Measurements from ENCODE around the gene ACOX3. TPM values are rescaled to one million over a fixed set of nuclear protein-coding genes. Genes with fewer than 3 reads are reported as not detected.
A peak's percentile ranks its signal among the peaks of the same experiment; 100 is the strongest.

ACOX3 gene
- total and polyA plus RNA-seq, 9 of the 15 experiments (the other 6 are each of a cell fraction or from before 2014, with no cell fraction given): 0.68 to 7.3 (median 3.7) TPM

GRCh38 chr4:8353912-8354453 is 86.5 kb downstream of the ACOX3 start:
- in situ Hi-C loops (cut with MboI) (no loop called here), intact Hi-C loops (cut with micrococcal nuclease) (no loop called here)
- BruUV-seq (replicated peaks): no TSS peak
- no peak overlapping the region for H3K4me3 ChIP-seq
- no peak overlapping the region for H2AFZ ChIP-seq (ENCODE audit: low read depth, low read length)
- H3K9me1 ChIP-seq (ENCODE audit: control insufficient read depth, insufficient read depth, low read length): no peaks in the 10 kb centered on the region
- ATAC-seq: no peak
- 2% methylated on average over 12 of the region's 12 CpGs for WGBS (ENCODE audit: insufficient coverage, low coverage, missing lambda C conversion rate)
- ChIA-PET POLR2A (interaction anchor here (0.6 kb wide), 1 partner anchor 14 kb away, joined by 3 read pairs; no protein-coding TSS in a partner anchor), CTCF (ENCODE audit: low intra/inter-chr PET ratio) (no interaction called here)
- no peaks in the 10 kb centered on the region; the same call in 1 of the 2 replicates for H4K20me1 ChIP-seq (replicated peaks; ENCODE audit: control insufficient read depth, insufficient read depth, low read length)
- TF ChIP-seq ZNF561 (CRISPR knock-in tag; conservative IDR thresholded peaks at IDR 0.05) (no peak), NCOA2 (IDR thresholded peaks at IDR 0.05; ENCODE audit: partially characterized antibody in 2 of 2) (no peak), HNRNPL (IDR thresholded peaks at IDR 0.05; ENCODE audit: low read depth, low read length) (no peak), RAD51 (IDR thresholded peaks at IDR 0.05; ENCODE audit: borderline replicate concordance, low read depth) (no peak), ATF1 (CRISPR knock-in tag; IDR thresholded peaks at IDR 0.05) (no peak), ATF1 (tag; IDR thresholded peaks at IDR 0.05) (no peak), RBM17 (IDR thresholded peaks at IDR 0.05; ENCODE audit: borderline replicate concordance, low read depth, low read length) (no peak), TFAP4 (CRISPR knock-in tag; IDR thresholded peaks at IDR 0.05; ENCODE audit: borderline replicate concordance) (peak; percentile 33; the same call in 1 of the 2 replicates), FOSL1 (tag; conservative IDR thresholded peaks at IDR 0.05) (0 out of 2 replicates have a peak, but pooled peaks have one; percentile 12), SETDB1 (IDR thresholded peaks at IDR 0.05; ENCODE audit: low read length) (no peak), JUND (IDR thresholded peaks at IDR 0.05; ENCODE audit: borderline replicate concordance, low read depth, low read length) (no peak), JUND (tag; IDR thresholded peaks at IDR 0.05; ENCODE audit: borderline replicate concordance, low read depth, low read length) (no peak), HES1 (IDR thresholded peaks at IDR 0.05; ENCODE audit: low read depth) (no peak)
- no peak overlapping the region for H3K27ac ChIP-seq (ENCODE audit: extremely low read depth, low read depth, low read length)
- no peak overlapping the region for H3K9ac ChIP-seq (ENCODE audit: insufficient read depth in 1 of 2, low read depth in 2 of 2, low read length in 2 of 2)
- no peak for FAIRE-seq
- H3K4me1 ChIP-seq (replicated peaks in 1 of 2; ENCODE audit: control insufficient read depth in 2 of 2, insufficient read depth in 2 of 2, low read length in 2 of 2): peaks cover 0 to 3% of the 10 kb centered on the region in 2 experiments; a peak in 1 of 5 replicates
- H3K9me3 ChIP-seq (replicated peaks; ENCODE audit: control insufficient read depth, insufficient read depth, low read depth, low read length): no peaks in the 10 kb centered on the region
- peaks cover 6 to 53% of the 10 kb centered on the region in 2 experiments; a peak in 4 of 5 replicates for H3K27me3 ChIP-seq (ENCODE audit: control insufficient read depth in 2 of 2, insufficient read depth in 2 of 2, low read length in 2 of 2)
- H3K79me2 ChIP-seq (ENCODE audit: control insufficient read depth, insufficient read depth, low read length): no peaks in the 10 kb centered on the region
- H3K4me2 ChIP-seq (ENCODE audit: insufficient read depth, low read length): no peak overlapping the region
- H3K36me3 ChIP-seq (ENCODE audit: control insufficient read depth, insufficient read depth, low read length): no peaks in the 10 kb centered on the region
- DNase-seq (ENCODE audit: extremely low read depth in 1 of 4, low spot score in 3 of 4): no peak

Measured in K562 (cell line).